Chondrocyte (in vitro differentiated cells): Measurements from ENCODE around the gene SPAAR. TPM values are rescaled to one million over a fixed set of nuclear protein-coding genes. Genes with fewer than 3 reads are reported as not detected.

Experiments used
- DNase-seq: peaks from one replicate; pipeline ENCODE4 v3.0.0; 2021; ENCODE audit warnings: mixed read lengths, low spot score
- H3K27ac Mint-ChIP-seq: one replicate; pipeline ENCODE4 v1.8.0; 2021; ENCODE audit warnings: mild to moderate bottlenecking, moderate library complexity, mixed read lengths; ENCODE audit not compliant: unreplicated experiment
- H3K27me3 Mint-ChIP-seq: 2 replicates; pipeline ENCODE4 v1.8.0; 2021; ENCODE audit warnings: low read depth, mixed read lengths
- H3K36me3 Mint-ChIP-seq: 2 replicates; pipeline ENCODE4 v1.8.0; 2021; ENCODE audit warnings: low read depth, mixed read lengths
- H3K4me1 Mint-ChIP-seq: 2 replicates; pipeline ENCODE4 v1.8.0; 2021; ENCODE audit warnings: low read depth, mild to moderate bottlenecking, mixed read lengths
- H3K4me3 Mint-ChIP-seq: one replicate; pipeline ENCODE4 v1.8.0; 2021; ENCODE audit warnings: mild to moderate bottlenecking, moderate library complexity, mixed read lengths; ENCODE audit not compliant: unreplicated experiment
- H3K9me3 Mint-ChIP-seq: 2 replicates; pipeline ENCODE4 v1.8.0; 2021; ENCODE audit warnings: low read depth, mixed read lengths
- CTCF ChIP-seq: fragments of 200-600 bp; sonication (generic); IDR thresholded peaks from 2 replicates; pipeline ENCODE4 v1.5.0; 2021; ENCODE audit warnings: antibody characterized with exemption, mild to moderate bottlenecking, moderate library complexity
- total RNA-seq: library from RNA; stranded (reverse); gene quantifications from 3 replicates; pipeline ENCODE4 v1.2.1, GENCODE V29; 2021

Gene SPAAR
- total RNA-seq, 1 donor from 2014 or later: 0.70 TPM

GRCh38 chr9:35944841-35945240 lies 35.6 kb downstream of the SPAAR start:
- no peak for TF ChIP-seq CTCF
- Mint-ChIP-seq H3K27ac (peak overlapping the region; percentile 17), H3K27me3 (no peaks in the 10 kb centered on the region), H3K36me3 (no peaks in the 10 kb centered on the region), H3K9me3 (no peaks in the 10 kb centered on the region), H3K4me3 (no peak overlapping the region), H3K4me1 (peaks cover 51% of the 10 kb centered on the region)
- DNase-seq: no peak

GRCh38 chr9:35945341-35946018 lies 36.2 kb downstream of the SPAAR start:
- DNase-seq: no peak
- Mint-ChIP-seq H3K27ac (peak overlapping the region; percentile 49), H3K27me3 (no peaks in the 10 kb centered on the region), H3K4me3 (peak overlapping the region; percentile 47), H3K36me3 (no peaks in the 10 kb centered on the region), H3K4me1 (peaks cover 45% of the 10 kb centered on the region), H3K9me3 (no peaks in the 10 kb centered on the region)
- peak; percentile 91 for TF ChIP-seq CTCF

GRCh38 chr9:35948451-35948850 lies 39.2 kb downstream of the SPAAR start:
- Mint-ChIP-seq H3K36me3 (no peaks in the 10 kb centered on the region), H3K9me3 (no peaks in the 10 kb centered on the region), H3K4me3 (no peak overlapping the region), H3K4me1 (peaks cover 47% of the 10 kb centered on the region), H3K27ac (peak overlapping the region; percentile 22), H3K27me3 (no peaks in the 10 kb centered on the region)
- DNase-seq: no peak
- TF ChIP-seq CTCF: no peak

- Mint-ChIP-seq H3K4me3 (no peak overlapping the region), H3K27me3 (no peaks in the 10 kb centered on the region), H3K4me1 (peaks cover 45% of the 10 kb centered on the region), H3K9me3 (no peaks in the 10 kb centered on the region), H3K36me3 (no peaks in the 10 kb centered on the region), H3K27ac (peak overlapping the region; percentile 22)
- no peak for DNase-seq
- TF ChIP-seq CTCF: peak; percentile 9
Observed at GRCh38 chr9:35948901-35949318, 39.6 kb downstream of the SPAAR start.

GRCh38 chr9:35951736-35952135 lies 42.4 kb downstream of the SPAAR start:
- no peaks in the 10 kb centered on the region for H3K27me3 Mint-ChIP-seq
- H3K4me1 Mint-ChIP-seq: peaks cover 27% of the 10 kb centered on the region
- no peaks in the 10 kb centered on the region for H3K36me3 Mint-ChIP-seq
- no peak for DNase-seq
- TF ChIP-seq CTCF: no peak
- no peaks in the 10 kb centered on the region for H3K9me3 Mint-ChIP-seq
- H3K4me3 Mint-ChIP-seq: no peak overlapping the region
- no peak overlapping the region for H3K27ac Mint-ChIP-seq
